GM18873 (cell line): ENCODE results near the gene OTOF.

Source experiments
- ATAC-seq: cut with Tn5 transposase; IDR thresholded peaks from one replicate; pipeline ENCODE4 v1.9.1; 2021; ENCODE audit warnings: mild to moderate bottlenecking, moderate library complexity, moderate number of reproducible peaks; ENCODE audit not compliant: unreplicated experiment, low FRiP score

The OTOF gene

DNA sequence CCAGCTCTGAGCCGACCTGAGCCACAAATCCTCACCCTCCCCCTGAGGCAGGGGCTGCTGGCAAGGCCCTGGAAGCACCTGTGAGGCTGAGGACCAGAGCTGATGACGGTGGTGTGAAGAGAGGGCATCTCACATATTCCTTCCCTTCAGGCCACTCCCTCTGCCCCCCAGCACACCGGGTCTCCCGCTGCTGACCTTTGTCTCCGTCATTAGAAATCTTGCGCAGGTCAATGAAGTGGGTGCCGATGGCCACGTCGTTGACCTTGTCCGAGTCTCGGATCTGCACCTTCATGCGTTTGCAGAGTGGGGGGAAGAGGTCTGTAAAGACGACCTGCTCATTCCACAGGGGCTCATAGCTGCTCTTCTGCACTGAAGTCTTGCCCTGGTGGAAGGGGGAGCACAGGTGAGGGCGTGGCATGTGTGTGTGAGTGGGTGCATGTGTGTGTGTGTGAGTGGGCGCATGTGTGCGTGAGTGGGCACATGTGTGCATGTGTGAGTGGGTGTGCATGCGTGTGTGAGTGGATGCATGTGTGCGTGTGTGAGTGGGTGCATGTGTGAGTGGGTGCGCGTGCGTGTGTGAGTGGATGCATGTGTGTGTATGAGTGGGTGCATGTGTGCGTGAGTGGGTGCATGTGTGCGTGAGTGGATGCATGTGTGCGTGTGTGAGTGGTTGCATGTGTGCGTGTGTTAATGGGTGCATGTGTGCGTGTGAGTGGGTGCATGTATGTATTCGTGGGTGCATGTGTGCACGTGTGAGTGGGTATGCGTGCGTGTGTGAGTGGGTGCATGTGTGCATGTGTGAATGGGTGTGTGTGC, 4.5 kb upstream of the OTOF start:
- no peak for ATAC-seq

DNA sequence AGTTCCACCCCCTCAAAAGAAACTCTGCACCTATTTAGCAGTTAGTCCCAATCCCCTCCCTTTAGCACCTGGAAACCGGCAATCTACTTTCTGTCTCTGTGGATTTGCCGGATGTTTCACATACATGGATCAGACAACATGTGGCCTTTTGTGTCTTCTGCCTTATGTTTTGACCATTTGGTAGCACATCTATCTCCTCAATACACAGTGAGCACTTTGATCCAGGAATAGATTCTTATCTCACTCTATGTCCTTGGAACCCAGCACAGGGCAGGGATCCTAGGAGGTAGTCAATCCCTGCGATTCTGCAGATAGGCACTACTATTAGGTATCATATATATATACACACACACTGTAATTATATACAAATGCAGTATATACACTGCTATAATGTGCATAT, 3.8 kb upstream of the OTOF start:
- ATAC-seq = no peak

GRCh38 chr2:26480566-26481423, 2.9 kb upstream of the OTOF start:
- no peak for ATAC-seq

GRCh38 chr2:26479789-26480565, 2.1 kb upstream of the OTOF start:
- ATAC-seq = no peak

DNA sequence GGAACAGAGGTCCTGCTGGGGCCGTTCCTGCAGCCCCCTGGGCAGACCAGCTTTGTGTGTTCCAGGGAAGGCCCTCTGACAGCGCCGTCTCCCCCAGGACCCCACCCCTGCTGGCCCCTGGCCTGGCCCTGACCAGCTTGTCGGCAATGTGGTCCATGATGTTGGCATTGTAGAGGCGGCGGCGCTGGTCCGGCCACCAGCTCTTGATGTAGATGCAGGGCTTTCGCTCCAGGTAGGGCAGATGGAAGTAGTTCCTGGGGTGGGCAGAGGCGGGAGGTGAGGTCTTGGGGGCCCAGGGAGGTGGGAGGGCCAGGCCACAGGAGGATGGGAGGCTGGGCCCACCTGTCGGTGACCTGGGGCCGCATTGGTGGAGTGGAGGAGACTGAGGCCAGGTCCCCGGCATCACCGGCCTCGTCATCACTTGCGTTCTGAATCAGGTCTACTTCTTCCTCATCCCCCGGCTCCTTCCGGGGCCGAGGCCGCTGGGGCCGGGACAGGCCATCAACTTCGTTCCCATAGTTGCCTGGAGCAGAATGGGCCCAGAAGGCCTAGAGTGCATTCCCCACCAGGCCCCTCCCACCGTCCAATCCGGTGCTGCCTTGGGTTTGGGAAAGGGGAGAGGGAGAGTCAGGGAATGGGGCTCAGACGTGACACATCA, 1.3 kb upstream of the OTOF start:
- no peak for ATAC-seq

DNA sequence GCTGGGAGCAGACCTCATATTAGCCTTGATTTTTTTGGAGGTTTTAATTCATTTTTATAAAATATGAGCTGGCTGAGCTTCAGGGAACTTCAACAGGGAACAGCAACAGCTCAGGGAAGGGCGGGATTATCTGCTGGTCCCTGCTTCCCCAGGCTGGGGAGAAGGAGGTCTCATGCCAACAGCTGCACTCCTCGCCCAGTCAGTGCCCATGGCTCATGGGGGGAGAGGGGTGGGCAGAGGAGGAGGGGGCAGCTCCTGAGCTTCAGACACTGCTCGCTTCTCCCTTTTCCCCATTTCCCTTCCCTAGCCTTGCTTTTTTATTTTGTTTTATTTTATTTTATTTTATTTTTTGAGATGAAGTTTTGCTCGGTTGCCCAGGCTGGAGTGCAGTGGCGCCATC, 442 bp upstream of the OTOF start:
- no peak for ATAC-seq

GRCh38 chr2:26477126-26477910, 606 bp downstream of the OTOF start:
- no peak for ATAC-seq

DNA sequence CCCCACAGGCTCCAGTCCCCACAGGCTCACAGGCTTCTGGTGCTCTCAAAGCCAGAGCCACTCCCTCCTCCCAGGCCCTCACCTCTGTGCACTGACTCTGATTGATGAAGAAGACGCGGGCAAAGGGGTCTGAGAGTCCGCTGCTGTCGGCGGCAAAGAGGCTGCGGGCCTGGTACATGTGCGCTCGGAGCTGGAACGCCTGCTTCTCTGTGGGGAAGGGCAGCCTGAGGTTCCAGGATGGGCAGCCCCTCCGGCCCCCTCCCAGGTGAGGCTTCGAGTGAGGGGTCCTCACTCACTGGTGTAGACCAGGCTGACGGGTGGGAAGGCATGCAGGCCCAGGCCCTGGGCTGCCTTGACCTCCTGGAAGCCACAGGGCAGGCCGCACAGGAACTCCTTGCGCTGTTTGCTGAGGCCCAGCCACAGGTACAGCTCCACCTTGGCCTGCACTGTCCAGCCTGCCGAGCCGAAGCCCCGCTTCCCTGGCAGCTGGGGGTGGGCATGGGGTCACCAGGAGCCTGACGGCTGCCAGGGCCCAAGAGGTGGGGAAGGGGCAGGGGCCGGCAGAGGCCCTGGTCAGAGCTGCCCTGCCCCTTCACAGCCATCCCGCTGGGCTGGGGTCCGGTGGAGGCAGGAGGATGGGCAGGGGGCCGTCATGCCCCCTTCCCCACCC, 2.0 kb downstream of the OTOF start:
- no peak for ATAC-seq

- ATAC-seq = no peak
Measured at GRCh38 chr2:26475037-26475436, 2.9 kb downstream of the OTOF start.

DNA sequence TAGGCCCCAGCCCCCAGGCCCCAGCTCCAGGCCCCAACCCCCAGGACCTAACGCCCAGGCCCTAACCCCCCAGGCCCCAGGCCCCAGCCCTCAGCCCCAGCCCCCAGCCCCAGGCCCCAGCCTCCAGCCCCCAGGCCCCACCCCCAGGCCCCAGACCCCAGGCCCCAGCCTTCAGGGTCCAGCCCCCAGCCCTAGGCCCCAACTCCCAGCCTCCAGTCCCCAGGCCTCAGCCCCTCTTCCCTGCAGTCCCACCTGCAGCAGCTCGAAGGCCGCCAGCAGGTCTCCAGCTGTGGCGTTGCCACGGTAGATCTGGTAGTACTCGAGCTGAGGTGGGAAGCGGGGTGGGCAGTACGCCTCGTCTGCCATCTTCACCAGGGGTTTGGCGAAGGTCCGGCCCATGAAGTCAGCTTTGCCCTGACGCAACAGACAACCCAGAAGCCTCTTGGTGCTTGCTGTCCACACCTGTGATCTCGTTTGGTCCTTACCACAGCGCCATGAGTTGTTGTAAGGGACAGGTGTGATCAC, 3.6 kb downstream of the OTOF start:
- ATAC-seq = no peak

DNA sequence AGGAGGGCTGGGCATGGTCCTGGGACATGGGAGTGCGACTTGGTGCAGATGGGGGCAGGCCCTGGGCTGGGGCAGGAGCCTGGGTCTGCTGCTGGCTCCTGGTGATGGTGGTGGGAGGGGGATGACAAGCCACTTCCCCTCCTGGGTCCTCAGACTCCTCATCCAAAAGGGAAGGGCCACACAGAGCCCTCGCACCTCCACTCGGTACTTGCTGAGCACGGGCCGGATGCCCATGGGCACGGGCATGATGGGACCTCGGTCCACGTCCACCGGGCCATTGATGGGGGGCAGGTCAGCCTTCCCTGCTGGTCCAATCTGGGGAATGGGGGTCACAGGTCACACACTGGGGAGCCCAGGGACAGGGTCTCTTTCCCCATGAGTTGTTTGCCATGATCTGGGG, 4.1 kb downstream of the OTOF start:
- ATAC-seq = no peak

GRCh38 chr2:26472821-26473655, 4.9 kb downstream of the OTOF start:
- no peak for ATAC-seq

- ATAC-seq = no peak
Measured at GRCh38 chr2:26471766-26472706, 5.9 kb downstream of the OTOF start.

DNA sequence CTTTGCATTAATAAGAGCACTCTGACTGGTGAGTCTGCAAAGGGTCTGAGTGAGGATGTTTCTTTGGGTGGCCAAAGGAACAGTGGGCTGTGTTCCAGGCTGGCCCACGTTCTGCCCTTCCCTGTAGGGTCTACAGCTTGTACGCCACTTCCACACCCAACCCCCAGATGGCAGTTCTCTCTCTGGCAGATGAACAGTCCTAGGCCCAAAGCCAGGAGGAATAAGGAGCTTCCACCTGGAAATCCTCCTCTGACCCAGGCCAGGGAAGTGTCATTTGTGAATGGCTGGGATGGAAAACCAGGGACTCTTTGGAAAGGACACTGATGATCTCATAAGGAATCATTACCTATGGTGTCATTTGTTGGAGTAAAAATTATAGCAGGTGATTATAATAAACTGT, 6.6 kb downstream of the OTOF start:
- no peak for ATAC-seq

GRCh38 chr2:26470601-26471260, 7.2 kb downstream of the OTOF start:
- ATAC-seq = no peak

DNA sequence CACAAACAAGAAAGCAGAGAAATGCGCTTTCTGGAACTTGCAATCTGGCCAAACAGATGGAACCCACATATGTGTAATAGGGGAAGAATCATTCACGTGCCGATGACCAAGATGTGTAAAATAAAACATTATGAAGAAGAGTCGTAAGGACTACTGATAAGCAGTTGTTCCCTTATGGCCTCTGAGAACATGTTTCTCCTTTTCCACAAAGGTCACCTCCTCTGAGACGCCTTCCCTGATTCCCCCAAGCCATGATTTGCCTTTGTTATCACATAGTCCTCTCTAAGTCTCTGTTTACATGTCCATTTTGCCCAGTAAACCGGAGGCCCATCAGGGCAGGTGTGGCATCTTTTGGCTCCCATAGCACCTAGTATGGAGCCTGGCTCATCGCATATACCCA, 8.0 kb downstream of the OTOF start:
- no peak for ATAC-seq
